ENCODE results near the gene COMMD3.
"Not testable (repeated sequence)": the region's sequence is repeated elsewhere in the genome, so short reads cannot be mapped to it uniquely, and the experiment has no call there.

DNA sequence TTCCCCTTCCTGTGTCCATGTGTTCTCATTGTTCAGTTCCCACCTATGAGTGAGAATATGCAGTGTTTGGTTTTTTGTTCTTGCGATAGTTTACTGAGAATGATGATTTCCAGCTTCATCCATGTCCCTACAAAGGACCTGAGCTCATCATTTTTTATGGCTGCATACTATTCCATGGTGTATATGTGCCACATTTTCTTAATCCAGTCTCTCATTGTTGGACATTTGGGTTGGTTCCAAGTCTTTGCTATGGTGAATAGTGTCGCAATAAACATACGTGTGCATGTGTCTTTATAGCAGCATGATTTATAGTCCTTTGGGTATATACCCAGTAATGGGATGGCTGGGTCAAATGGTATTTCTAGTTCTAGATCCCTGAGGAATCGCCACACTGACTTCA is 41.6 kb downstream of the COMMD3 start:
- not testable (repeated sequence) for TF ChIP-seq CTCF, POLR2A, EP300 (IDR thresholded peaks at IDR 0.05)
